OCI-LY1 (cell line): ENCODE measurements around the gene CFAP251.

Experiments
- H2AFZ ChIP-seq: fragments of 200-600 bp; sonication (generic), shearing (Covaris generic); 2 replicates; pipeline ENCODE4 v1.6.0; 2014; ENCODE audit warnings: antibody characterized with exemption, mild to moderate bottlenecking, low read length
- H3F3A ChIP-seq: fragments of 200-600 bp; sonication (generic), shearing (Covaris generic); 2 replicates; pipeline ENCODE4 v1.6.0; 2014; ENCODE audit warnings: mild to moderate bottlenecking, antibody characterized with exemption, low read length, moderate library complexity; ENCODE audit not compliant: insufficient read depth
- H3K27ac ChIP-seq: fragments of 200-600 bp; sonication (generic); 2 replicates; pipeline ENCODE4 v1.5.1; 2014; ENCODE audit warnings: low read length, mixed run types, mild to moderate bottlenecking, low read depth; ENCODE audit not compliant: poor library complexity, severe bottlenecking
- H3K27me3 ChIP-seq: fragments of 200-600 bp; sonication (generic); 2 replicates; pipeline ENCODE4 v1.6.0; 2014; ENCODE audit warnings: antibody characterized with exemption, mild to moderate bottlenecking, low read length, moderate library complexity; ENCODE audit not compliant: insufficient read depth
- H3K36me3 ChIP-seq: fragments of 200-600 bp; sonication (generic); 2 replicates; pipeline ENCODE4 v1.6.1; 2014; ENCODE audit warnings: mild to moderate bottlenecking, antibody characterized with exemption, low read length, moderate library complexity, mixed read lengths; ENCODE audit not compliant: insufficient read depth
- H3K4me1 ChIP-seq: fragments of 200-600 bp; sonication (generic); 2 replicates; pipeline ENCODE4 v1.5.1; 2014; ENCODE audit warnings: mild to moderate bottlenecking, low read length, moderate library complexity; ENCODE audit not compliant: insufficient read depth, severe bottlenecking
- H3K4me2 ChIP-seq: fragments of 200-600 bp; sonication (generic), shearing (Covaris generic); 2 replicates; pipeline ENCODE4 v1.6.1; 2014; ENCODE audit warnings: low read length
- H3K4me3 ChIP-seq: fragments of 200-600 bp; sonication (generic); 2 replicates; pipeline ENCODE4 v1.5.1; 2014; ENCODE audit warnings: low read length, low read depth, mild to moderate bottlenecking, mixed read lengths; ENCODE audit not compliant: poor library complexity, severe bottlenecking
- H3K79me2 ChIP-seq: fragments of 200-600 bp; shearing (Covaris generic); 2 replicates; pipeline ENCODE4 v1.6.1; 2016; ENCODE audit warnings: mixed run types, low read length, mixed read lengths; ENCODE audit not compliant: insufficient read depth
- H3K9ac ChIP-seq: fragments of 200-600 bp; sonication (generic), shearing (Covaris generic); 2 replicates; pipeline ENCODE4 v1.6.1; 2014; ENCODE audit warnings: mild to moderate bottlenecking, low read length, mixed read lengths
- H3K9me2 ChIP-seq: fragments of 200-600 bp; sonication (generic), shearing (Covaris generic); 2 replicates; pipeline ENCODE4 v1.6.1; 2014; ENCODE audit warnings: low read depth, mild to moderate bottlenecking, low read length, mixed read lengths
- H3K9me3 ChIP-seq: fragments of 200-600 bp; shearing (Covaris generic); 2 replicates; pipeline ENCODE4 v1.6.1; 2014; ENCODE audit warnings: low read length, mixed read lengths
- H4K20me1 ChIP-seq: fragments of 200-600 bp; sonication (generic), shearing (Covaris generic); 2 replicates; pipeline ENCODE4 v1.6.0; 2016; ENCODE audit warnings: mild to moderate bottlenecking, low read length; ENCODE audit not compliant: insufficient read depth
- EZH2 ChIP-seq: fragments of 200-600 bp; sonication (generic), shearing (Covaris generic); IDR thresholded peaks from 2 replicates; pipeline ENCODE4 v1.8.0; 2017; ENCODE audit warnings: borderline replicate concordance, mixed run types, mild to moderate bottlenecking, antibody characterized with exemption, low read length, moderate library complexity, mixed read lengths
- TF ChIP-seq, protein P1 (sequence below): fragments of 200-600 bp; sonication (generic), shearing (Covaris generic); IDR thresholded peaks from 2 replicates; pipeline ENCODE4 v1.5.1; 2017; ENCODE audit warnings: mild to moderate bottlenecking, antibody characterized with exemption, low read length, moderate library complexity, mixed read lengths

CFAP251 gene

DNA sequence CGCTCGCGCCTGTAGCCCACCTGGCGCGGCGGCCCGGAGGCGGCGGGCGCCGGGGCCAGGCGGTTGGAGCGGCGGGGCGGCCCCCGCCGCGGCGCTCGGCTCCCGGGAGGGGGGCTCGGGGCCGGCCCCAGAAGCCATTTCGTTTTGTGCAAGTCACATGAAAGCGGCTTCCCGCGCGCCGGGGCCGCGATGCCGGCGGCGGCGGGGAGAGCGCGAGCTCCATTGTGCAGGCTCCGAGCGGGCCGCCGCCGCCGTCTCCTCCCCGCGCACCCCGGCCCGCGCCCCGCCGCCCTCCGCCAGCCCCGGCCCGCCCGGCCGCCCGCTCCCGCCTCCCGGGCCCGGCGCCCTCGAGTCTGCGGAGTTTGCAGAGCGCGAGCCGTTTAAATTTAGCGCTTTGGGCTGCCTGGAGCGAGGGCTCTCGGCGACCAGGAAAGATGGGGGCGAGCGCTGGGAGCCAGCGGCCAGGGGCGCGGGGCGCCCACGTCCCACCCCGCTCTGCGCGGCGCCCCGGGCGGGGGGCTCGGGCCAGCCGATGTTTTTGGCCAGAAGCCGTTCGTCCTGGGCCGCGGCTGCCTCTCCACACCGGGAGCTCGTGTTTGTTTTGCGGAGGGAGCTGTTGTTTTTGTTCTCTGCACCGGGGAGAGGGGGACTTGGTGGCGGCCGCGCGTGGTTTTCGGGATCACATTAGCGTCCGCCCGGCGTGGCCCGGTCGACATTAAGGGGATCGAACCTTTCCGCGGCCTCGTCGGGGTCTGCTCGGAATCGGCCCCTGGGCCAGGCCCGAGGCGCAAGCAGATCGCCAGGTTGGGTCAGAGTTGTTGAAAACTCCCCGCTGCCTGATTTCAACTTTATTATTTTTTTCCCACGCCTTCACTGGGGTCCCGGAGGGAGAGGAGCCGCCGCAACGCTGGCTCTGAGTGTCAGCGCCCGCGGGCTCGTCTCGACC, 104.3 kb downstream of the CFAP251 start:
- peaks cover 68% of the 10 kb centered on the region for H3K4me1 ChIP-seq
- H3K9ac ChIP-seq, result peak overlapping the region; percentile 96
- peak overlapping the region; percentile 76 for H3K4me2 ChIP-seq

DNA sequence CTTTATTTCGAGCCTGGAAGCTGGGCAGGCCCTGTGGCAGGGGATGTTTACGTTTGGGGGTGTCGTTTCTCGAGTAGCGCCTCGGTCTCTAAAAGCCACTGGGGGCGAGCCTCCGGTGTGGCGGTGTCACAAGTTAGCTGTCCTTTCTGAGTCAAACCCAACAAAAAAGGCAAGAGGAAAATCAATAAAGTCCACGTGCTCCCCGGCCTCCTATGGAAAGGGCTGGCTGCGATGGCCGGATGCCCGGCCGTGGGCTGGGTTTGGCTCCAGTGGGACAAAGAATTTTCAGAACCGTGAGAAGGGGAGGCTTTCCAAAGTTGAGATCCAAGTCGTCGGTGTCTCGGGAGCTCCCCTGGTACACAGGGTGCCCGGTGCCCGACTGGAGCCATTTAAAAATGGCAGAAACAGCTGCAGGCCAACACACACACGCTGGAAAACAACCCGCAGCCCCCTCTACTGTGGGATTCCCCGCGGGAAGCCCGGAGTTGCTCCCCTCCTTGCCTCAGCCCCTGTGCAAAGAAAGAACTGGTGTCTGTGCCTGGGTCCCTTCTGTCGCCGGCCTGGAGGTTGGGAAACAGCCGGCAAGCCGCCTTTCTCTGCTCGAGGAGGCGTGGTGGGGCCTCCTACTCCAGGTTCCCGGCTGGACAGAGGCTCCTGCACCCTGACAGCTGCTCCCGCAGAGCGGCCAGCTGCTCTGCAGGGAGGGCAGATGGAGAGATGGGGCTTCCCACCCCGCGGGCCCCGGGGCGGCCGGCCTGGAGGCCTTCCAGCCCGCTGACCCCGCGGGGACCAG, 105.1 kb downstream of the CFAP251 start:
- H3K27me3 ChIP-seq, result no peaks in the 10 kb centered on the region
- peak overlapping the region; percentile 97 for H3K27ac ChIP-seq
- peak overlapping the region; percentile 96 for H3K9ac ChIP-seq
- TF ChIP-seq EZH2, result no peak
- peaks cover 1% of the 10 kb centered on the region; the same call in 1 of the 2 replicates for H3K9me3 ChIP-seq
- H3K4me2 ChIP-seq, result peak overlapping the region; percentile 76
- no peaks in the 10 kb centered on the region for H3F3A ChIP-seq
- peaks cover 77% of the 10 kb centered on the region for H3K4me1 ChIP-seq
- no peaks in the 10 kb centered on the region for H4K20me1 ChIP-seq
- peak overlapping the region; percentile 86 for H3K4me3 ChIP-seq
- H3K9me2 ChIP-seq, result no peaks in the 10 kb centered on the region
- peaks cover 18% of the 10 kb centered on the region for H3K36me3 ChIP-seq
- no peak overlapping the region for H2AFZ ChIP-seq
- peaks cover 56% of the 10 kb centered on the region for H3K79me2 ChIP-seq

More for the DNA sequence above, 104.3 kb downstream of the CFAP251 start:
- no peaks in the 10 kb centered on the region for H3F3A ChIP-seq
- H3K36me3 ChIP-seq, result peaks cover 25% of the 10 kb centered on the region
- no peak overlapping the region for H2AFZ ChIP-seq
- H3K9me2 ChIP-seq, result no peaks in the 10 kb centered on the region
- H3K9me3 ChIP-seq, result peaks cover 7% of the 10 kb centered on the region
- peak overlapping the region; percentile 86 for H3K4me3 ChIP-seq
- TF ChIP-seq EZH2, result no peak
- TF ChIP-seq, protein P1, sequence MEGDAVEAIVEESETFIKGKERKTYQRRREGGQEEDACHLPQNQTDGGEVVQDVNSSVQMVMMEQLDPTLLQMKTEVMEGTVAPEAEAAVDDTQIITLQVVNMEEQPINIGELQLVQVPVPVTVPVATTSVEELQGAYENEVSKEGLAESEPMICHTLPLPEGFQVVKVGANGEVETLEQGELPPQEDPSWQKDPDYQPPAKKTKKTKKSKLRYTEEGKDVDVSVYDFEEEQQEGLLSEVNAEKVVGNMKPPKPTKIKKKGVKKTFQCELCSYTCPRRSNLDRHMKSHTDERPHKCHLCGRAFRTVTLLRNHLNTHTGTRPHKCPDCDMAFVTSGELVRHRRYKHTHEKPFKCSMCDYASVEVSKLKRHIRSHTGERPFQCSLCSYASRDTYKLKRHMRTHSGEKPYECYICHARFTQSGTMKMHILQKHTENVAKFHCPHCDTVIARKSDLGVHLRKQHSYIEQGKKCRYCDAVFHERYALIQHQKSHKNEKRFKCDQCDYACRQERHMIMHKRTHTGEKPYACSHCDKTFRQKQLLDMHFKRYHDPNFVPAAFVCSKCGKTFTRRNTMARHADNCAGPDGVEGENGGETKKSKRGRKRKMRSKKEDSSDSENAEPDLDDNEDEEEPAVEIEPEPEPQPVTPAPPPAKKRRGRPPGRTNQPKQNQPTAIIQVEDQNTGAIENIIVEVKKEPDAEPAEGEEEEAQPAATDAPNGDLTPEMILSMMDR, result no peak
- H3K27me3 ChIP-seq, result no peaks in the 10 kb centered on the region
- H3K27ac ChIP-seq, result peak overlapping the region; percentile 97
- H4K20me1 ChIP-seq, result no peaks in the 10 kb centered on the region
- peaks cover 47% of the 10 kb centered on the region for H3K79me2 ChIP-seq

DNA sequence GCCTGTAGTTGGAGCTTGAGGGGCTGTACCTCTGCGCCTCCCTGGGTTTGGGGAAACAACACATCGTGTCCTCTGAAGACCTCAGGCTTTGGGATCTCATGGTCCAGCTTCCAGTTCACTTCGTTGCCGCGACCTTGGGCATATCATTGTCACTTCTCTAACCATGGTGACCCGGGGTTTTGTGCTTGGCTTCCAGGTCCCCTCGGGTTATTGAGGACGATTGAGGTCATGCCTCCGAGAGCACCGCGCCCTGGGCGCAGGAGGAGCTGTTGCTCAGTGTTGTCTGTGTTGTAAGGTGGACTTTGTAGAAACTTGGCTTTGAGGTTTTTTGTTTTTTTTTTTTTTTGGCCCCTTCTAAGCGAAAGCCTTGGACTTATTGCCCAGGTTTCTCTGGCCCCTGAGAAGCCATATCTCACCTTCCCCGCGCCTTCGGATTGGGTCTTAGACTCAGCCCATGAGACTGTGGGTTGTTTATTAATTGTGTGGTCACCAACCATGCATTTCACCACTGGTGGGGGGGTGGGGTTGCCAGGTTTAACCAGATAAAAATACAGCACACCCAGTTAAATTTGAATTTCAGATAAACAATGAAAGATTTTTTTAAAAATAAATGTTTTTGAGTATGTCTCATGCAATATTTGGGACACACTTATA, 105.9 kb downstream of the CFAP251 start:
- peaks cover 57% of the 10 kb centered on the region for H3K79me2 ChIP-seq
- no peak for TF ChIP-seq EZH2
- TF ChIP-seq, protein P1, result no peak
- peak overlapping the region; percentile 97 for H3K27ac ChIP-seq
- H4K20me1 ChIP-seq, result no peaks in the 10 kb centered on the region
- no peaks in the 10 kb centered on the region for H3K27me3 ChIP-seq
- H3K36me3 ChIP-seq, result peaks cover 16% of the 10 kb centered on the region
- H3K9ac ChIP-seq, result peak overlapping the region; percentile 96
- H2AFZ ChIP-seq, result no peak overlapping the region
- peak overlapping the region; percentile 86 for H3K4me3 ChIP-seq
- no peaks in the 10 kb centered on the region for H3F3A ChIP-seq
- H3K9me3 ChIP-seq, result no peaks in the 10 kb centered on the region; the same call in 1 of the 2 replicates
- H3K9me2 ChIP-seq, result no peaks in the 10 kb centered on the region
- peak overlapping the region; percentile 76 for H3K4me2 ChIP-seq
- peaks cover 84% of the 10 kb centered on the region for H3K4me1 ChIP-seq
